MM.1S (cell line): ENCODE results near the gene RAMP1.
"Not testable (repeated sequence)": the region's sequence is repeated elsewhere in the genome, so short reads cannot be mapped to it uniquely, and the experiment has no call there.

Source experiments
- CTCF ChIP-seq: fragments of 300-600 bp; sonication (generic); IDR thresholded peaks from 2 replicates; pipeline ENCODE4 v1.5.1; 2016; ENCODE audit warnings: antibody characterized with exemption, low read length, mixed read lengths
- EZH2 ChIP-seq: fragments of 300-600 bp; sonication (generic); optimal IDR thresholded peaks from 2 replicates; pipeline ENCODE3; 2017; ENCODE audit warnings: low read depth, mild to moderate bottlenecking, antibody characterized with exemption, low read length, mixed read lengths
- EZH2phosphoT487 ChIP-seq: fragments of 300-600 bp; sonication (generic); IDR thresholded peaks from 2 replicates; pipeline ENCODE4 v1.6.1; 2018; ENCODE audit warnings: antibody characterized with exemption, low read length

DNA sequence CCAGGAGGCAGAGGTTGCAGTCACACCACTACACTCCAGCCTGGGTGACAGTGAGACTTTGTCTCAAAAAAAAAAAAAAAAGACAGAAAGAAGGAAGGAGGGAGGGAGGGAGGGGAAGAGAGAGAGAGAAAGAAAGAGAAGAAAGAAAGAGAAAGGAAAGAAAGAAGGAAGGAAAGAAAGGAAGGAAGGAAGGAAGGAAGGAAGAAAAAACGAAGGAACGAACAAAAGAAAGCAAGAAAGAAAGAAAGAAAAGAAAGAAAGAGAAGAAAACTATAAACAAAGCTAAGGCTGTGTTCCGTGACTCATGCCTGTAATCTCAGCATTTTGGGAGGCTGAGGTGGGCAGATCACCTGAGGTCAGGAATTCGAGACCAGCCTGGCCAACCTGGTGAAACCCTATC, 91.9 kb downstream of the RAMP1 start:
- not testable (repeated sequence) for TF ChIP-seq CTCF, EZH2, EZH2phosphoT487
